ENCODE measurements around the gene SERPINB10.

SERPINB10 gene

DNA sequence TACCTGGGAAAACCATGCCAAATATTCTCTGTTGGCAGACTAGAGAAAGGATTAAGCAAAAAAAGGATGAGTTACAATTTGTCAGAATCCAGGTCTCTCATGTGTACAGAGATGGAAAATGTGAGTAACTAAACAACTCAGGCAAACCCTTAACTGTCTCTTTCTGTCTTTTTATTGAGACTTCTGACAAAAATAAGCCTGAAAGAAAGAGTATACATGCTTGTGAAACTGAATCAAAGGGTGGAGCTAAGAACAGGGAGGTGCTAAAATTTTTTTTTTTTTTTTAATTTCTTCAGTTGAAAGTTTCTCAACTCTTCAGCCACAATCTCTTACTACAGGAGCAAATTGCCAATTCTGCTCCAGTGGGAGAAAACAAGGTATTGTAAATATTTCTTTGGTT, at the start of gene SERPINB10:
Gene SERPINB10, plus strand, starts transcription at position 295 of the 400 bp plus-strand sequence. CDS start 7,553 bp downstream, outside the sequence.
- H3K4me3 ChIP-seq (ENCODE audit: low read length): no peak within 1 kb of the TSS
- H3K4me1 ChIP-seq (ENCODE audit: insufficient read depth, low read length): peaks cover 3% of the 10 kb centered on the region; the same call in 1 of the 2 replicates
- no peaks in the 10 kb centered on the region for H3K36me3 ChIP-seq (ENCODE audit: insufficient read depth, low read depth, low read length)
- H3K27me3 ChIP-seq (ENCODE audit: insufficient read depth, low read length): no peaks in the 10 kb centered on the region
- no peak within 1 kb of the TSS for H3K27ac ChIP-seq (ENCODE audit: low read length)
- H3K9me3 ChIP-seq (ENCODE audit: insufficient read depth, low read depth, low read length): peaks cover 7% of the 10 kb centered on the region; the same call in 1 of the 2 replicates
- H3K9ac ChIP-seq (ENCODE audit: low read depth, low read length): no peak within 1 kb of the TSS

DNA sequence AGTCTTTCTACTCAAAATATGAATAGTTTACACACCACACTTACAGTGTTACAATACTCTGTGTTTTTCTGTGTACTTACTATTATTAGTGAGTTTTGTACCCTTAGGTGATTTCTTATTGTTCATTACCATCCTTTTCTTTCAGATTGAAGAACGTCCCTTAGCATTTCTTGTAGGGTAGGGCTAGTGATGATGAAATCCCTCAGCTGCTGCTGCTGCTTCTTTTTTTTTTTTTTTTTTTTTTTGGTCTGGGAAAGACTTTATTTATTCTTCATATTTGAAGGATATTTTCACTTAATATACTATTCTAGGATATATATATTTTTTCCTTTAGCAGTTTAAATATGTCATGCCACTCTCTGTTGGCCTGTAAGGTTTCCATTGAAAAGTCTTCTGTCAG, 49.3 kb upstream of the SERPINB10 start:
- H3K4me3 ChIP-seq (ENCODE audit: low read length): no peak overlapping the region
- H3K9ac ChIP-seq (ENCODE audit: low read depth, low read length): no peak overlapping the region
- H3K9me3 ChIP-seq (ENCODE audit: insufficient read depth, low read depth, low read length): no peaks in the 10 kb centered on the region
- no peaks in the 10 kb centered on the region for H3K27me3 ChIP-seq (ENCODE audit: insufficient read depth, low read length)
- H3K4me1 ChIP-seq (ENCODE audit: insufficient read depth, low read length): no peaks in the 10 kb centered on the region
- no peak overlapping the region for H3K27ac ChIP-seq (ENCODE audit: low read length)
- H3K36me3 ChIP-seq (ENCODE audit: insufficient read depth, low read depth, low read length): no peaks in the 10 kb centered on the region

DNA sequence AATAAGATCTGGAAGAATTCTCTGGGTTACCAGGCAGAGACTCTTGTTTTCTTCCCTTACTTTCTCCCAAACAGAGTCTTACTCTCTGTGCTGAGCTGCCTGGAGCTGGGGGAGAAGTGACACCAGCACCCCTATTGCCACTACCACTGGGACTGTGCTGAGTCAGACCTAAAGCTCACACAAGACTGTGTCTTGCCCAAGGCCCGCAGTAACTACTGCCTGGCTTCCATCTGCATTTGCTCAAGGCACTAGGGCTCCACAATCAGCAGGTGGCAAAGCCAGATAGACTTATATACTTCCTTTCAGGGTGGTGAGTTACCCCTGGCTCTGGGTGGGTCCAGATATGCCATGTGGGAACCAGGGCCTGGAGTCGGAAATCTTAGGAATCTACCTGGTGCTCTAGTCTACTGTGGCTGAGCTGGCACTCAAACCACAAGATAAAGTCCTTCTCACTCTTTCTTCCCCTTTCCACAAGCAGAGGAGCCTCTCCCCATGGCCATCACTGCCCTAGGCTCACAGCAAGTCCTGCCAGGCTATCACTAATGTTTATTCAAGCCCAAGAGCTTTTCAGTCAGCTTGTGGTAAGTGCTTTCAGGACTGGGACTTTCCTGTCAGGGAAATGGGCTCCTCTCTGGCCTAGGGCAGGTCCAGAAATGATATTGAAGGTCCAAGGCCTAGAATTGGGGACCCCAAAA, 47.8 kb upstream of the SERPINB10 start:
- Histone ChIP-seq H3K4me1 (ENCODE audit: insufficient read depth, low read length) (no peaks in the 10 kb centered on the region), H3K27me3 (ENCODE audit: insufficient read depth, low read length) (no peaks in the 10 kb centered on the region), H3K4me3 (ENCODE audit: low read length) (no peak overlapping the region), H3K36me3 (ENCODE audit: insufficient read depth, low read depth, low read length) (no peaks in the 10 kb centered on the region), H3K9ac (ENCODE audit: low read depth, low read length) (no peak overlapping the region), H3K27ac (ENCODE audit: low read length) (no peak overlapping the region), H3K9me3 (ENCODE audit: insufficient read depth, low read depth, low read length) (no peaks in the 10 kb centered on the region)

GRCh38 chr18:63860531-63860930, 47.2 kb upstream of the SERPINB10 start:
- no peak overlapping the region for H3K27ac ChIP-seq (ENCODE audit: low read length)
- H3K27me3 ChIP-seq (ENCODE audit: insufficient read depth, low read length): no peaks in the 10 kb centered on the region
- H3K36me3 ChIP-seq (ENCODE audit: insufficient read depth, low read depth, low read length): no peaks in the 10 kb centered on the region
- H3K9me3 ChIP-seq (ENCODE audit: insufficient read depth, low read depth, low read length): no peaks in the 10 kb centered on the region
- H3K9ac ChIP-seq (ENCODE audit: low read depth, low read length): no peak overlapping the region
- H3K4me3 ChIP-seq (ENCODE audit: low read length): no peak overlapping the region
- no peaks in the 10 kb centered on the region for H3K4me1 ChIP-seq (ENCODE audit: insufficient read depth, low read length)

DNA sequence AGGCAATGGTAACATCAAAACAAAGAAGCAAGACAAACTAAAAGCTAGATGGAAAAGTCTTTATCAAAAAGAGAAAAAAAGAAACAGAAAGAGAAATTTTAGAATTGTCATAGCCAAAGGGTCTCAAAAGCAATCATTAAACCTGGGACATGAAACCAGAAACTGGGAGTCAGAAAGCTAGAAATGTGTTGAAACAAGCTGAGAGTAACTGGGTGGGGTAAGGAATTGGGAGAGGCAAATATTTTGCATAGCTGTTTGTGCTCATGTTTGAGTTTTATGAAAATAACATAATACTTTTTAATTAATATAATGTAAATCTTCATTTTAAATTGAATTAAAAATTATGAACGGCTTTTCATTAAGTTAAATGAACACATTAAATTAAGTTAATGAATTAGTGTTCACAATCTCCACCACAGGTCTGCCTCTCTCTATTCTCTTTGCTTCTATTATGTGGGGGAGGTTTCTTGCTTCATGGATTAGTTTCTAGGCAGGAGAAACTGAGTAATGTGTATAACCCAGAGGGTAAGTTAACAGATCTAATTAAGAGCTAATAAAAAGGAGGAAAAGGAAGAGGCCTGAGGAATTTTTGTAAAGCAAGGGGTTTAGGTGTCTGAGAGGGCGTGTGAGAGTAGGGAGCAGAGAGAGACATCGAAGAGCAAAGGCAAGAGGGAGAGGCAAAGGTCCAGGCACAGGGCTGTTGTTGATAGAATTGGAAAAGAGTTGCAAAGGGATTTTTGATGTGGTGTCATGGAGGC, 40.2 kb upstream of the SERPINB10 start:
- no peaks in the 10 kb centered on the region for H3K9me3 ChIP-seq (ENCODE audit: insufficient read depth, low read depth, low read length)
- no peak overlapping the region for H3K4me3 ChIP-seq (ENCODE audit: low read length)
- no peak overlapping the region for H3K9ac ChIP-seq (ENCODE audit: low read depth, low read length)
- H3K27ac ChIP-seq (ENCODE audit: low read length): no peak overlapping the region
- no peaks in the 10 kb centered on the region for H3K4me1 ChIP-seq (ENCODE audit: insufficient read depth, low read length)
- no peaks in the 10 kb centered on the region for H3K27me3 ChIP-seq (ENCODE audit: insufficient read depth, low read length)
- no peaks in the 10 kb centered on the region for H3K36me3 ChIP-seq (ENCODE audit: insufficient read depth, low read depth, low read length)

- Histone ChIP-seq H3K4me3 (ENCODE audit: low read length) (no peak overlapping the region), H3K27me3 (ENCODE audit: insufficient read depth, low read length) (no peaks in the 10 kb centered on the region), H3K9ac (ENCODE audit: low read depth, low read length) (no peak overlapping the region), H3K4me1 (ENCODE audit: insufficient read depth, low read length) (no peaks in the 10 kb centered on the region), H3K27ac (ENCODE audit: low read length) (no peak overlapping the region), H3K9me3 (ENCODE audit: insufficient read depth, low read depth, low read length) (no peaks in the 10 kb centered on the region), H3K36me3 (ENCODE audit: insufficient read depth, low read depth, low read length) (no peaks in the 10 kb centered on the region)
These were observed 39.2 kb upstream of the SERPINB10 start for GRCh38 chr18:63868546-63868945.

DNA sequence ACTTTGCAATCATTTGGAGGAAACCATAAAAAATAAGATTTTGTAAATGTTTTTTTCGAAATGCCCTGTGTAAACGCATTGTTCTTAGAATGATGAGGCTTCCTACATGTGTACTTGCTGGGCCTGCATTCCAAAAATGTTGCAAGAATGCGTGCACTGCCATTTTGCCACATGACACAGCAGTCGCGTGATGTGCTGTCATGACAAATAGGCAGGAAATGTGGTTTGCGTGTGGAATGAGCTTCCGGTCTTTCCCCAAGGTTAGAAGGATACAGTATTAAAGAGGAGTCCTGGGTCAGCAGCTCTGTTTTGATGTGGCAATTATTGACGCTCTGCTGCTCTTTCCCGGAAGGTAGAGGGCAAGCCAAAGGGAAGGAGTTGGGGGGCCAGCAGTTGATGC, 38.4 kb upstream of the SERPINB10 start:
- Histone ChIP-seq H3K4me3 (ENCODE audit: low read length) (no peak overlapping the region), H3K4me1 (ENCODE audit: insufficient read depth, low read length) (no peaks in the 10 kb centered on the region), H3K27ac (ENCODE audit: low read length) (no peak overlapping the region), H3K9me3 (ENCODE audit: insufficient read depth, low read depth, low read length) (no peaks in the 10 kb centered on the region), H3K27me3 (ENCODE audit: insufficient read depth, low read length) (no peaks in the 10 kb centered on the region), H3K9ac (ENCODE audit: low read depth, low read length) (no peak overlapping the region), H3K36me3 (ENCODE audit: insufficient read depth, low read depth, low read length) (no peaks in the 10 kb centered on the region)

DNA sequence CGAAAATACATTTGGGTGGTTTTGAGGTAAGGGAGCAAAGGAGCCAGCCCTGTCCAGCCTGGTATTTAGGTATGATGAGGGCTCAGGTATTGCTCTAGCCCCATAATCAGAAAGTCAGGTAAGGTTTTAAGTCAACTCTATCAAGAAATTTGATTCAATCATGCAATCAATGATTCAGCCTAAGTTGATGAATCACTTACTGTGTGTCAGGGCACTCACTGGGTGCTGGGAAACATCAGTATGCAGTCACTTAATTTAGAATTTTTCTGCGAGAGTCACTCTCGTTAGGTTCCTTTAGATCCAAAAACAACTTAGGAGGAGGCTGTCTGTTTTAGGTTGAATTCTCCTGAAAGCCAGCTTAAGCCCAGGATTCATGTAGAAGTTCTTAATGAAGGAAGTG, 37.9 kb upstream of the SERPINB10 start:
- H3K4me1 ChIP-seq (ENCODE audit: insufficient read depth, low read length): no peaks in the 10 kb centered on the region
- no peak overlapping the region for H3K27ac ChIP-seq (ENCODE audit: low read length)
- no peak overlapping the region for H3K9ac ChIP-seq (ENCODE audit: low read depth, low read length)
- no peak overlapping the region for H3K4me3 ChIP-seq (ENCODE audit: low read length)
- no peaks in the 10 kb centered on the region for H3K27me3 ChIP-seq (ENCODE audit: insufficient read depth, low read length)
- H3K9me3 ChIP-seq (ENCODE audit: insufficient read depth, low read depth, low read length): no peaks in the 10 kb centered on the region
- H3K36me3 ChIP-seq (ENCODE audit: insufficient read depth, low read depth, low read length): no peaks in the 10 kb centered on the region

DNA sequence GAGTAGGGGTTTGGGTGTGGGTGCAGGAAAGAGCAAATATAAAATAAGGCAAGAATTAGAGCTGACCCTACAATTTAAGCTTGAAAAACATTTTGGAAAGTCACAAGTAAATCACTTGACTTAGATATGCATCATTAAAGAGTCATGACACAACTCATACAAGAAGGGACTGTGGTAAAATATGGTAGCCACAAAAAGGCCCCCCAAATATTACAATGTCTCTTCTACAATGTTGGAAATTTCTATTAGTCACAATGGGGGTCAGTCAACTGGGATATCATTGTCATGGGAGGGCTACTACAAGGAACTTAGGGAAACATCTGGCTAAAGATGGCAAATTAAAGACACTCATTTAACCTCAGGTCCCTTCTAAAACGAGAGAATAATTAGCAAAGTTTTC, 35.9 kb upstream of the SERPINB10 start:
- no peak overlapping the region for H3K27ac ChIP-seq (ENCODE audit: low read length)
- H3K36me3 ChIP-seq (ENCODE audit: insufficient read depth, low read depth, low read length): no peaks in the 10 kb centered on the region
- no peaks in the 10 kb centered on the region for H3K27me3 ChIP-seq (ENCODE audit: insufficient read depth, low read length)
- no peak overlapping the region for H3K9ac ChIP-seq (ENCODE audit: low read depth, low read length)
- no peak overlapping the region for H3K4me3 ChIP-seq (ENCODE audit: low read length)
- no peaks in the 10 kb centered on the region for H3K9me3 ChIP-seq (ENCODE audit: insufficient read depth, low read depth, low read length)
- no peaks in the 10 kb centered on the region for H3K4me1 ChIP-seq (ENCODE audit: insufficient read depth, low read length)

DNA sequence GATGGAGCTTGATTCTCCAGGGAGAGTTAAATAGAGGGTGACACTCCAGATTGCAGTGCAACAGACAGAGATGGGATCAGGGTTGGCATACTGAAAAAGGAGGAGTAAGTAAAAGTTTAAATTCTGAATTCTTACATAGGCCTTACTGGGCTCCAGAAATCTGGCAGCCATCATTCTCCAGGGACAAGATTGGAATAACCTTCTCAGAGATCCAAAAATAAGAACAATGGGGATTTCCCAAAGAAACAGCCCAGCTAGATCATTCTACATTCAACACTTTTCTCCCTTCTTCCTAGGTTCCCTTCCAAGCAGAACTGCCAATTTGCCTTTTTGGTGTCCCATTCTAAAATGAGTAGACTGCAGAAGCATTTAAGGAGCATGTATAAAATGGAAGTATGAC, 35.2 kb upstream of the SERPINB10 start:
- Histone ChIP-seq H3K4me1 (ENCODE audit: insufficient read depth, low read length) (no peaks in the 10 kb centered on the region), H3K27ac (ENCODE audit: low read length) (no peak overlapping the region), H3K4me3 (ENCODE audit: low read length) (no peak overlapping the region), H3K27me3 (ENCODE audit: insufficient read depth, low read length) (no peaks in the 10 kb centered on the region), H3K9me3 (ENCODE audit: insufficient read depth, low read depth, low read length) (no peaks in the 10 kb centered on the region), H3K9ac (ENCODE audit: low read depth, low read length) (no peak overlapping the region), H3K36me3 (ENCODE audit: insufficient read depth, low read depth, low read length) (no peaks in the 10 kb centered on the region)

- Histone ChIP-seq H3K9ac (ENCODE audit: low read depth, low read length) (no peak overlapping the region), H3K27ac (ENCODE audit: low read length) (no peak overlapping the region), H3K27me3 (ENCODE audit: insufficient read depth, low read length) (no peaks in the 10 kb centered on the region), H3K4me1 (ENCODE audit: insufficient read depth, low read length) (no peaks in the 10 kb centered on the region), H3K4me3 (ENCODE audit: low read length) (no peak overlapping the region), H3K9me3 (ENCODE audit: insufficient read depth, low read depth, low read length) (no peaks in the 10 kb centered on the region), H3K36me3 (ENCODE audit: insufficient read depth, low read depth, low read length) (no peaks in the 10 kb centered on the region)
These were observed 29.4 kb upstream of the SERPINB10 start for GRCh38 chr18:63878343-63878742.

DNA sequence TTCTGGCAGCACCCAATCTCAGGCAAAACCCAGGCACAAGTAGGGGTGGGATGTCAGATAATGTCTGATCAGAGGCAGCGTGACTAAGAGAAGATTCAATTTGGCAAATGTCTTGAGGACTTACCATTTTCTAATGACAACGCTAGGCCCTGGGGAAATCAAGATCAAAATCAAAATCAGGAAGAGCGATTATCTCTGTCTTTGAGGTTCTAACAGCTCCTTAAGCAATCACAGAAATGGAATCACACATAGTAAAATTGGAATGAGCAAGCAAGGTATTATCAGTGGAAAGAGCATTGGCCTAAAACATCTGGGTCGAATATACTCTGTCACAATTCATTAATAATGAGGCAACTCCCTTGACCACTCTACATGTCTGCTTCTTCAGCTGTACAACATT, 28.8 kb upstream of the SERPINB10 start:
- H3K9me3 ChIP-seq (ENCODE audit: insufficient read depth, low read depth, low read length): no peaks in the 10 kb centered on the region
- H3K27ac ChIP-seq (ENCODE audit: low read length): no peak overlapping the region
- H3K4me1 ChIP-seq (ENCODE audit: insufficient read depth, low read length): no peaks in the 10 kb centered on the region
- no peak overlapping the region for H3K9ac ChIP-seq (ENCODE audit: low read depth, low read length)
- no peaks in the 10 kb centered on the region for H3K27me3 ChIP-seq (ENCODE audit: insufficient read depth, low read length)
- no peaks in the 10 kb centered on the region for H3K36me3 ChIP-seq (ENCODE audit: insufficient read depth, low read depth, low read length)
- H3K4me3 ChIP-seq (ENCODE audit: low read length): no peak overlapping the region

Measured in iPS-20b (cell line).